GM23338 (cell line): ENCODE measurements around the gene IL22RA1.

Experiments
- CREB1 ChIP-seq: fragments of 250-450 bp; sonication (Bioruptor Pico); IDR thresholded peaks from 2 replicates; pipeline ENCODE4 v1.5.0; 2020; ENCODE audit warnings: low read depth, mild to moderate bottlenecking, moderate library complexity
- EZH2 ChIP-seq: fragments of 200-600 bp; sonication (generic); IDR thresholded peaks from one replicate; pipeline ENCODE4 v1.8.0; 2017; ENCODE audit warnings: antibody characterized with exemption, mild to moderate bottlenecking, low read depth; ENCODE audit not compliant: unreplicated experiment
- POLR2AphosphoS5 ChIP-seq: IDR thresholded peaks from 2 replicates; pipeline ENCODE4 v1.6.1; 2016; ENCODE audit warnings: antibody characterized with exemption, low read depth
- TF ChIP-seq, protein P1 (sequence below), 2 experiments: fragments of 200-600 bp in 1 of 2; sonication (generic) in 1 of 2; conservative IDR thresholded peaks; 2 replicates each; pipeline versions ENCODE4 v1.5.1 to v1.6.1; 2016 to 2017; ENCODE audit warnings: antibody characterized with exemption in 2 of 2, low read depth in 2 of 2, mild to moderate bottlenecking in 2 of 2, moderate library complexity in 1 of 2
- TF ChIP-seq, protein P2 (sequence below): IDR thresholded peaks from 2 replicates; pipeline ENCODE4 v1.6.1; 2016; ENCODE audit warnings: antibody characterized with exemption

DNA sequence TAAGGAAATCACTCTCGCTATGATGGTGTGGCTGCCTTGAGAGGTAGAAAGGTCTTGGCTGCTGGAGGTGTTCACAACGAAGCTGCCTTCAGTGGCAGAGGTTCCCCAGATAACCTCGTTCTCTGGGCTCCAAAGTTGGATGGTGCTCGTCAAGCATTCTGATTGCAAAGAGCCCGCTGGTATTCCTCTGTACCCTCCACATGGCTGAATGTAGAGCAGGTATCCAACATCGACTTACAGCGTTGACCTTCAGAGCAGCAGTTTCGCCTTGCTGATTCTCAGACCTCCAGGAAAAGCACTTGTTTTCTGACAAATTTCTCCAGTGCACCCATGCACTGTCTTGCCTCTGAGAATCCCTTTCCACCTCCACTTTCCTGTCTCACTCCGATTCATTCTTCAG is 4.3 kb upstream of the IL22RA1 start:
- TF ChIP-seq CREB1 (CRISPR knock-in tag): no peak
- TF ChIP-seq, protein P1, sequence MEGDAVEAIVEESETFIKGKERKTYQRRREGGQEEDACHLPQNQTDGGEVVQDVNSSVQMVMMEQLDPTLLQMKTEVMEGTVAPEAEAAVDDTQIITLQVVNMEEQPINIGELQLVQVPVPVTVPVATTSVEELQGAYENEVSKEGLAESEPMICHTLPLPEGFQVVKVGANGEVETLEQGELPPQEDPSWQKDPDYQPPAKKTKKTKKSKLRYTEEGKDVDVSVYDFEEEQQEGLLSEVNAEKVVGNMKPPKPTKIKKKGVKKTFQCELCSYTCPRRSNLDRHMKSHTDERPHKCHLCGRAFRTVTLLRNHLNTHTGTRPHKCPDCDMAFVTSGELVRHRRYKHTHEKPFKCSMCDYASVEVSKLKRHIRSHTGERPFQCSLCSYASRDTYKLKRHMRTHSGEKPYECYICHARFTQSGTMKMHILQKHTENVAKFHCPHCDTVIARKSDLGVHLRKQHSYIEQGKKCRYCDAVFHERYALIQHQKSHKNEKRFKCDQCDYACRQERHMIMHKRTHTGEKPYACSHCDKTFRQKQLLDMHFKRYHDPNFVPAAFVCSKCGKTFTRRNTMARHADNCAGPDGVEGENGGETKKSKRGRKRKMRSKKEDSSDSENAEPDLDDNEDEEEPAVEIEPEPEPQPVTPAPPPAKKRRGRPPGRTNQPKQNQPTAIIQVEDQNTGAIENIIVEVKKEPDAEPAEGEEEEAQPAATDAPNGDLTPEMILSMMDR (conservative IDR thresholded peaks at IDR 0.05; ENCODE audit: low read depth in 2 of 2): no peak
- no peak for TF ChIP-seq EZH2
- TF ChIP-seq POLR2AphosphoS5: no peak
- TF ChIP-seq, protein P2, sequence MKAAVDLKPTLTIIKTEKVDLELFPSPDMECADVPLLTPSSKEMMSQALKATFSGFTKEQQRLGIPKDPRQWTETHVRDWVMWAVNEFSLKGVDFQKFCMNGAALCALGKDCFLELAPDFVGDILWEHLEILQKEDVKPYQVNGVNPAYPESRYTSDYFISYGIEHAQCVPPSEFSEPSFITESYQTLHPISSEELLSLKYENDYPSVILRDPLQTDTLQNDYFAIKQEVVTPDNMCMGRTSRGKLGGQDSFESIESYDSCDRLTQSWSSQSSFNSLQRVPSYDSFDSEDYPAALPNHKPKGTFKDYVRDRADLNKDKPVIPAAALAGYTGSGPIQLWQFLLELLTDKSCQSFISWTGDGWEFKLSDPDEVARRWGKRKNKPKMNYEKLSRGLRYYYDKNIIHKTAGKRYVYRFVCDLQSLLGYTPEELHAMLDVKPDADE: no peak
